Neural progenitor cell (in vitro differentiated cells): ENCODE results near the gene ADORA2A.

Experiments used
- CTCF ChIP-seq: fragments of 200-600 bp; sonication (generic); IDR thresholded peaks from 2 replicates; pipeline ENCODE4 v1.5.1; 2017; ENCODE audit warnings: antibody characterized with exemption, mild to moderate bottlenecking
- EZH2 ChIP-seq: fragments of 200-600 bp; sonication (generic); IDR thresholded peaks from 2 replicates; pipeline ENCODE4 v1.6.1; 2017; ENCODE audit warnings: antibody characterized with exemption, mild to moderate bottlenecking, moderate library complexity
- EZH2phosphoT487 ChIP-seq: fragments of 200-600 bp; sonication (generic); IDR thresholded peaks from 2 replicates; pipeline ENCODE4 v1.6.1; 2017; ENCODE audit warnings: antibody characterized with exemption

- TF ChIP-seq CTCF (no peak), EZH2 (no peak), EZH2phosphoT487 (no peak)
These were observed 13.5 kb downstream of the ADORA2A start for GRCh38 chr22:24440718-24441405.
